Measurements from ENCODE around the gene ISCA2. TPM values are rescaled to one million over a fixed set of nuclear protein-coding genes. Genes with fewer than 3 reads are reported as not detected.

Gene ISCA2, protein sequence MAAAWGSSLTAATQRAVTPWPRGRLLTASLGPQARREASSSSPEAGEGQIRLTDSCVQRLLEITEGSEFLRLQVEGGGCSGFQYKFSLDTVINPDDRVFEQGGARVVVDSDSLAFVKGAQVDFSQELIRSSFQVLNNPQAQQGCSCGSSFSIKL
- total RNA-seq (2022; extraction: Qiagen RNA extraction; ENCODE audit: low read depth) = 37.1 to 44.9 TPM (median 43.5 TPM) in 5 replicates

DNA sequence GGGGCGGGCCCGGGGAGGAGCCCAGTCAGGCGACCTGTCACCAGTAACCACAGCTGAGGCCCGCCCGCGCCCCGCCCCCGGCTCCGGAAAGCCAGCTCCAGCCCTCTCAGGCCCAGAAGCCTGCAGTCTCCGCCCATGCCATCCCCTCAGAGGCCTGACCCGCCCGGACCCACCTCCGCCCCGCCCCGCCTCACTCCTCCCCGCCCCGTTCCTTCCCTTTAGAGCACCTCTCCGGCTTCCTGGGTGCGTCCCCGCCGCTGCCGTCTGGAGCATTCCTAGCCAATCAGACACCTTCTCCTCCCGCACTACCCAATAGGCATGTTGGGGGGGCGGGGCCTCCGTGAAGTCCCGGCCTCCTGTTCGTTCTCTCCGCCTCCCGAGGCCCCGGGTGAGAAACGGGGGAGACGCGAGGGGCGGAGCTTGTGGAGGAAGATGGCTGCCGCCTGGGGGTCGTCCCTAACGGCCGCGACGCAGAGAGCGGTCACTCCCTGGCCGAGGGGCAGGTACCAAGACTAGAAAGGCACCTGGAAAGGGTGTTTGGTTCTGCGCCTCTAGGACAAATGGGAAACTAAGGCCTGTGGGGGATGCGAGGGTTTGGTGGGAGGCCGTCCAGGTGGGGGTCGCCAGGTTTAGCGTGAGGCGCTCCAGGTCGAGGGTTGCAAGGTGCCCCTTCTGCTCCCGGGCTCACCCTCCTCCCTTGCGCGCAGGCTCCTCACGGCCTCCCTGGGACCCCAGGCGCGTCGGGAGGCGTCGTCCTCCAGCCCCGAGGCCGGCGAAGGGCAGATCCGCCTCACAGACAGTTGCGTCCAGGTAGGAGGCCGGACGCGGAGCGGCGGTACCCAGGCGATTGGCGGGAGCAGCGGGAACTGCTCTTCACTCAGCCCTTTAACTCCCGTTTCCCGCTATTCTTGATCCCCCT is at the start of gene ISCA2:
ISCA2 (plus strand) TSS at position 423 of the 919 bp plus-strand sequence; CDS start at position 433, 10 bp downstream.

DNA sequence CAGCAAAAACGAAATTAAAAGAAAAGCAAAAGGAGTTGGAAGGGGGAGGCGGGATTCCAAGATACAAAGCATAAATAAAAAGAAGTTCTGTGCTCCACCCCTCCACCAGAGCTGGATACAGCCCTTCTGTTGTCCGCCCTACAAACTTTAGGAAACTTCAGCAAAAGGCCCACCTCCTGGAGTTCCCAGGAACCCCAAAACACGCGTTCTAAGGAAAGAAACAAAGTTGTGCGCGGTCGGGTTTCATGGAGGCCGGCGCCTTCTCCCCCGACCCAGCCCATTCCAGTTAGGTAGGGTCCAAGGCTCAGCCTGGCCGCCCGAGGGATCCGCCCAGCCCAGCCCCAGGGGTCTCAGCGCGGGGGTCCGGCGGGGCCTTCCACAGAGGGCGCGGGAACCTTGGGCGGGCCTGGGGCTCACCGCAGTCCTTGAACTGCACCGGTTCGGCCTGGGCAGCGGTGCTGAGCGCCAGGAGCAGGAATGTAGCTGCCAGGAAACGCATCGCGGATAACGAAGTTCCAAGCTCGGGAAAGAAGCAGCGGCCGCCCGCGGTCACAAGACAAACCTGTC is 706 bp upstream of the ISCA2 start, which contains the start of gene NPC2:
NPC2 (minus strand) TSS at position 530 of the 567 bp plus-strand sequence; CDS start at position 499, 31 bp downstream.

Other genes with a start within 250 kb of the ISCA2 start
- gene ABCD4, start 190.8 kb upstream of the ISCA2 start, total RNA-seq (2022; extraction: Qiagen RNA extraction; ENCODE audit: low read depth) = 31.0 to 36.9 TPM (median 34.4 TPM) in 5 replicates
- not detected in 5 replicates for gene VRTN, start 145.3 kb upstream of the ISCA2 start, total RNA-seq (2022; extraction: Qiagen RNA extraction; ENCODE audit: low read depth)
- not detected in 5 replicates for gene SYNDIG1L, start 67.6 kb upstream of the ISCA2 start, total RNA-seq (2022; extraction: Qiagen RNA extraction; ENCODE audit: low read depth)
- gene NPC2, start 460 bp upstream of the ISCA2 start, total RNA-seq (2022; extraction: Qiagen RNA extraction; ENCODE audit: low read depth) = 222 to 318 TPM (median 245 TPM) in 5 replicates
- 9.6 to 16.4 TPM (median 10.6 TPM) in 5 replicates for gene LTBP2, start 118.5 kb downstream of the ISCA2 start, total RNA-seq (2022; extraction: Qiagen RNA extraction; ENCODE audit: low read depth)
- 22.2 to 30.3 TPM (median 27.1 TPM) in 5 replicates for gene AREL1, start 219.3 kb downstream of the ISCA2 start, total RNA-seq (2022; extraction: Qiagen RNA extraction; ENCODE audit: low read depth)
- gene FCF1, start 219.4 kb downstream of the ISCA2 start, total RNA-seq (2022; extraction: Qiagen RNA extraction; ENCODE audit: low read depth) = 47.0 to 85.0 TPM (median 54.5 TPM) in 5 replicates

Data from A549 treated with CpdA at 1 μM for 4 hours (cell line).